Measurements from ENCODE around the gene MLANA. TPM values are rescaled to one million over a fixed set of nuclear protein-coding genes. Genes with fewer than 3 reads are reported as not detected.

Gene MLANA
- total and polyA plus RNA-seq, 2 experiments from 2014 or later, result 0.94 TPM; not detected in 1

- H3K9me3 ChIP-seq (ENCODE audit: low read depth), result no peaks in the 10 kb centered on the region
- no peak overlapping the region for H3K27ac ChIP-seq
- TF ChIP-seq CTCF (IDR thresholded peaks at IDR 0.05; ENCODE audit: low read depth, low read length), result no peak
- no peaks in the 10 kb centered on the region for H3K36me3 ChIP-seq
- no peak for DNase-seq (ENCODE audit: low read depth in 1 of 2, low spot score in 1 of 2)
- no peaks in the 10 kb centered on the region for H3K27me3 ChIP-seq
- no peak overlapping the region for H3K4me3 ChIP-seq
- peaks cover 12% of the 10 kb centered on the region for H3K4me1 ChIP-seq (ENCODE audit: low read depth)
Measured at GRCh38 chr9:5846096-5846495, 44.6 kb upstream of the MLANA start.

- no peaks in the 10 kb centered on the region for H3K9me3 ChIP-seq (ENCODE audit: low read depth)
- peaks cover 12% of the 10 kb centered on the region for H3K4me1 ChIP-seq (ENCODE audit: low read depth)
- no peak overlapping the region for H3K27ac ChIP-seq
- H3K27me3 ChIP-seq, result no peaks in the 10 kb centered on the region
- peak in 1 of 2 donors; percentile 54 for DNase-seq (ENCODE audit: low read depth in 1 of 2, low spot score in 1 of 2)
- TF ChIP-seq CTCF (IDR thresholded peaks at IDR 0.05; ENCODE audit: low read depth, low read length), result no peak
- no peaks in the 10 kb centered on the region for H3K36me3 ChIP-seq
- no peak overlapping the region for H3K4me3 ChIP-seq
Measured at GRCh38 chr9:5846501-5846921, 44.2 kb upstream of the MLANA start.

GRCh38 chr9:5848372-5848882 lies 42.3 kb upstream of the MLANA start:
- no peaks in the 10 kb centered on the region for H3K27me3 ChIP-seq

GRCh38 chr9:5850724-5851122 lies 40.0 kb upstream of the MLANA start:
- Histone ChIP-seq H3K27me3 (no peaks in the 10 kb centered on the region), H3K4me3 (no peak overlapping the region), H3K4me1 (ENCODE audit: low read depth) (no peaks in the 10 kb centered on the region), H3K27ac (no peak overlapping the region), H3K9me3 (ENCODE audit: low read depth) (no peaks in the 10 kb centered on the region), H3K36me3 (no peaks in the 10 kb centered on the region)
- no peak for DNase-seq (ENCODE audit: low read depth in 1 of 2, low spot score in 1 of 2)
- TF ChIP-seq CTCF (IDR thresholded peaks at IDR 0.05; ENCODE audit: low read depth, low read length), result no peak

More at GRCh38 chr9:5848372-5848882, 42.3 kb upstream of the MLANA start:
- H3K4me3 ChIP-seq, result no peak overlapping the region
- H3K27ac ChIP-seq, result no peak overlapping the region
- no peak for TF ChIP-seq CTCF (IDR thresholded peaks at IDR 0.05; ENCODE audit: low read depth, low read length)
- H3K36me3 ChIP-seq, result no peaks in the 10 kb centered on the region
- peaks cover under 1% of the 10 kb centered on the region for H3K4me1 ChIP-seq (ENCODE audit: low read depth)
- DNase-seq (ENCODE audit: low read depth in 1 of 2, low spot score in 1 of 2), result no peak
- no peaks in the 10 kb centered on the region for H3K9me3 ChIP-seq (ENCODE audit: low read depth)

GRCh38 chr9:5851445-5851844 lies 39.2 kb upstream of the MLANA start:
- Histone ChIP-seq H3K9me3 (ENCODE audit: low read depth) (no peaks in the 10 kb centered on the region), H3K36me3 (no peaks in the 10 kb centered on the region), H3K4me1 (ENCODE audit: low read depth) (no peaks in the 10 kb centered on the region), H3K27me3 (no peaks in the 10 kb centered on the region), H3K4me3 (no peak overlapping the region), H3K27ac (no peak overlapping the region)
- no peak for TF ChIP-seq CTCF (IDR thresholded peaks at IDR 0.05; ENCODE audit: low read depth, low read length)
- DNase-seq (ENCODE audit: low read depth in 1 of 2, low spot score in 1 of 2), result peak in 1 of 2 donors; percentile 86
